T-cell (primary cell): Measurements from ENCODE around the gene NEK10. TPM values are rescaled to one million over a fixed set of nuclear protein-coding genes. Genes with fewer than 3 reads are reported as not detected.

Experiments
- ATAC-seq, 4 experiments: fragments of 200-7000 bp in 3 of 4; fragments of 150-1000 bp in 1 of 4; cut with Tn5 transposase; replicated peaks in 1 of 4; 1 replicate in 3 of 4; 2 replicates in 1 of 4; pipeline ENCODE4 v1.10.0; 2021; ENCODE audit warnings: moderate library complexity in 3 of 4, mild to moderate bottlenecking in 2 of 4, moderate number of reproducible peaks in 1 of 4
- CTCF ChIA-PET, 2 donors: fragments of 300-600 bp; sonication (Branson Sonifier 250); formaldehyde crosslinking; loops; one replicate each; lab custom pipeline; 2022; ENCODE audit warnings: antibody characterized with exemption in 2 of 2; lab: Charles Lee
- POLR2A ChIA-PET, 2 donors: fragments of 300-600 bp; sonication (Branson Sonifier 250); formaldehyde crosslinking; loops; one replicate each; lab custom pipeline; 2022; ENCODE audit warnings: antibody characterized with exemption in 2 of 2; lab: Charles Lee
- DNase-seq, 35 experiments: peaks; one replicate each; pipeline versions ENCODE4 v3.0.0 to v3.0.0-alpha.2; 2013 to 2023
- H3K27ac ChIP-seq: one replicate; pipeline ENCODE4 v1.5.1; 2013; ENCODE audit warnings: low read length
- H3K27me3 ChIP-seq, 2 experiments: replicated peaks in 1 of 2; 1 replicate in 1 of 2; 2 replicates in 1 of 2; pipeline versions ENCODE4 v1.6.1 to v1.7.0; 2013; ENCODE audit warnings: low read length in 1 of 2, mixed read lengths in 1 of 2; ENCODE audit not compliant: control insufficient read depth in 2 of 2, insufficient read depth in 2 of 2; ENCODE audit errors: extremely low read depth in 1 of 2
- H3K36me3 ChIP-seq, 2 donors: 1 replicate in 1 of 2; 2 replicates in 1 of 2; pipeline versions ENCODE4 v1.6.1 to v1.7.0; 2013; ENCODE audit warnings: low read length in 1 of 2; ENCODE audit not compliant: control insufficient read depth in 2 of 2, insufficient read depth in 1 of 2; ENCODE audit errors: extremely low read depth in 1 of 2
- H3K4me1 ChIP-seq, 2 experiments: 1 replicate in 1 of 2; 2 replicates in 1 of 2; pipeline versions ENCODE4 v1.6.1 to v1.7.0; 2013; ENCODE audit warnings: low read length in 2 of 2, mixed read lengths in 1 of 2; ENCODE audit not compliant: insufficient read depth in 2 of 2, control insufficient read depth in 1 of 2; ENCODE audit errors: extremely low read depth in 1 of 2
- H3K4me3 ChIP-seq, 2 donors: 1 replicate in 1 of 2; 2 replicates in 1 of 2; pipeline versions ENCODE4 v1.5.1 to v1.7.0; 2013; ENCODE audit warnings: mild to moderate bottlenecking in 2 of 2, low read length in 1 of 2, moderate library complexity in 1 of 2; ENCODE audit not compliant: control insufficient read depth in 1 of 2; ENCODE audit errors: extremely low read depth in 1 of 2
- H3K9me3 ChIP-seq: 2 replicates; pipeline ENCODE4 v1.7.0; 2013
- H3K27ac Mint-ChIP-seq, 2 donors: one replicate each; pipeline ENCODE4 v1.8.0; 2020 to 2021; ENCODE audit warnings: mild to moderate bottlenecking in 2 of 2, mixed read lengths in 2 of 2
- H3K27me3 Mint-ChIP-seq, 2 donors: one replicate each; pipeline ENCODE4 v1.8.0; 2021 to 2022; ENCODE audit warnings: mixed read lengths in 2 of 2
- H3K36me3 Mint-ChIP-seq: one replicate; pipeline ENCODE4 v1.8.0; 2021; ENCODE audit warnings: mixed read lengths
- H3K4me1 Mint-ChIP-seq, 3 donors: one replicate each; pipeline ENCODE4 v1.8.0; 2020 to 2022; ENCODE audit warnings: mixed read lengths in 3 of 3, mild to moderate bottlenecking in 1 of 3
- H3K4me3 Mint-ChIP-seq, 3 donors: one replicate each; pipeline ENCODE4 v1.8.0; 2020 to 2022; ENCODE audit warnings: mild to moderate bottlenecking in 3 of 3, mixed read lengths in 3 of 3, moderate library complexity in 3 of 3
- H3K9me3 Mint-ChIP-seq, 3 donors: one replicate each; pipeline ENCODE4 v1.8.0; 2020 to 2022; ENCODE audit warnings: mixed read lengths in 3 of 3
- WGBS: methylation state at CpG from one replicate; pipeline ENCODE4 v1.1.5; 2013; ENCODE audit warnings: missing lambda C conversion rate; ENCODE audit not compliant: insufficient coverage; 5-methylcytosine and 5-hydroxymethylcytosine counted together
- total RNA-seq, 35 experiments: library from RNA in 6 of 35; stranded (reverse) in 6 of 35; fragments of 120-200 nt in 1 of 35; gene quantifications; one replicate each; pipeline versions ENCODE4 v1.2.1 to v1.2.4 and lab custom pipeline; 2013 to 2026

NEK10 gene
- total RNA-seq, 5 donors from 2014 or later (not counting 1 experiment from before 2014, with no cell fraction given), result 0.73 to 2.2 (median 1.2) TPM

- Mint-ChIP-seq H3K9me3 (no peaks in the 10 kb centered on the region), H3K4me1 (no peaks in the 10 kb centered on the region), H3K27ac (no peak overlapping the region), H3K27me3 (peaks cover 2 to 9% of the 10 kb centered on the region in 2 donors), H3K4me3 (no peak overlapping the region), H3K36me3 (no peaks in the 10 kb centered on the region)
- ChIA-PET POLR2A (no interaction called here), CTCF (no interaction called here)
- ATAC-seq (no peak), DNase-seq (no peak)
- Histone ChIP-seq H3K4me1 (no peaks in the 10 kb centered on the region), H3K4me3 (no peak overlapping the region), H3K9me3 (no peaks in the 10 kb centered on the region), H3K36me3 (no peaks in the 10 kb centered on the region), H3K27me3 (no peaks in the 10 kb centered on the region), H3K27ac (no peak overlapping the region)
- WGBS, result 0% methylated on average over 1 of the region's 2 CpGs
Observed at GRCh38 chr3:27095553-27096222, 273.5 kb downstream of the NEK10 start.

- peaks cover 2 to 9% of the 10 kb centered on the region in 2 donors for H3K27me3 Mint-ChIP-seq
- H3K27ac ChIP-seq, result no peak overlapping the region
- no peak overlapping the region for H3K4me3 ChIP-seq
- no peaks in the 10 kb centered on the region for H3K27me3 ChIP-seq
- WGBS, result no CpG with 5 or more reads among the region's 4 CpGs
- H3K36me3 Mint-ChIP-seq, result no peaks in the 10 kb centered on the region
- no peak overlapping the region for H3K4me3 Mint-ChIP-seq
- no peaks in the 10 kb centered on the region for H3K4me1 Mint-ChIP-seq
- H3K9me3 ChIP-seq, result no peaks in the 10 kb centered on the region
- no peak for DNase-seq
- H3K27ac Mint-ChIP-seq, result no peak overlapping the region
- H3K4me1 ChIP-seq, result no peaks in the 10 kb centered on the region
- POLR2A ChIA-PET, result no interaction called here
- no peak for ATAC-seq
- H3K36me3 ChIP-seq, result no peaks in the 10 kb centered on the region
- H3K9me3 Mint-ChIP-seq, result no peaks in the 10 kb centered on the region
- CTCF ChIA-PET, result no interaction called here
Observed at GRCh38 chr3:27094721-27095120, 274.5 kb downstream of the NEK10 start.

GRCh38 chr3:27093771-27094170 is 275.4 kb downstream of the NEK10 start:
- POLR2A ChIA-PET, result interaction anchor here in 1 of 2 donors (0.6 kb wide), 1 partner anchor 1524 kb away, joined by 5 read pairs; no protein-coding TSS in a partner anchor
- no peak for ATAC-seq
- H3K4me1 Mint-ChIP-seq, result no peaks in the 10 kb centered on the region
- peaks cover 2 to 9% of the 10 kb centered on the region in 2 donors for H3K27me3 Mint-ChIP-seq
- no peaks in the 10 kb centered on the region for H3K36me3 ChIP-seq
- CTCF ChIA-PET, result no interaction called here
- no peak for DNase-seq
- H3K27ac ChIP-seq, result no peak overlapping the region
- no peak overlapping the region for H3K4me3 Mint-ChIP-seq
- H3K27me3 ChIP-seq, result no peaks in the 10 kb centered on the region
- H3K4me3 ChIP-seq, result no peak overlapping the region
- no CpG with 5 or more reads among the region's 2 CpGs for WGBS
- no peak overlapping the region for H3K27ac Mint-ChIP-seq
- no peaks in the 10 kb centered on the region for H3K36me3 Mint-ChIP-seq
- no peaks in the 10 kb centered on the region for H3K9me3 ChIP-seq
- H3K4me1 ChIP-seq, result no peaks in the 10 kb centered on the region
- no peaks in the 10 kb centered on the region for H3K9me3 Mint-ChIP-seq

- no peak for DNase-seq
- no peak for ATAC-seq
- Mint-ChIP-seq H3K4me1 (no peaks in the 10 kb centered on the region), H3K36me3 (no peaks in the 10 kb centered on the region), H3K27ac (no peak overlapping the region), H3K4me3 (no peak overlapping the region), H3K9me3 (no peaks in the 10 kb centered on the region), H3K27me3 (peaks cover 0 to 9% of the 10 kb centered on the region in 2 donors)
- Histone ChIP-seq H3K4me1 (no peaks in the 10 kb centered on the region), H3K27ac (no peak overlapping the region), H3K9me3 (no peaks in the 10 kb centered on the region), H3K36me3 (no peaks in the 10 kb centered on the region), H3K27me3 (no peaks in the 10 kb centered on the region), H3K4me3 (no peak overlapping the region)
- ChIA-PET POLR2A (no interaction called here), CTCF (no interaction called here)
- WGBS, result 98% methylated on average over 4 of the region's 6 CpGs
Observed at GRCh38 chr3:27090275-27091041, 278.7 kb downstream of the NEK10 start.

GRCh38 chr3:27089645-27090044 is 279.5 kb downstream of the NEK10 start:
- WGBS, result no CpG with 5 or more reads among the region's 1 CpG
- Histone ChIP-seq H3K27me3 (no peaks in the 10 kb centered on the region), H3K9me3 (no peaks in the 10 kb centered on the region), H3K36me3 (no peaks in the 10 kb centered on the region), H3K4me3 (no peak overlapping the region), H3K4me1 (no peaks in the 10 kb centered on the region), H3K27ac (no peak overlapping the region)
- no peak overlapping the region for H3K4me3 Mint-ChIP-seq
- ATAC-seq (no peak), DNase-seq (no peak)
- no peaks in the 10 kb centered on the region for H3K4me1 Mint-ChIP-seq
- H3K36me3 Mint-ChIP-seq, result no peaks in the 10 kb centered on the region
- peaks cover 0 to 12% of the 10 kb centered on the region in 2 donors for H3K27me3 Mint-ChIP-seq
- H3K9me3 Mint-ChIP-seq, result no peaks in the 10 kb centered on the region
- ChIA-PET CTCF (no interaction called here), POLR2A (no interaction called here)
- H3K27ac Mint-ChIP-seq, result no peak overlapping the region

- Histone ChIP-seq H3K4me1 (no peaks in the 10 kb centered on the region), H3K36me3 (no peaks in the 10 kb centered on the region), H3K4me3 (no peak overlapping the region), H3K27me3 (no peaks in the 10 kb centered on the region), H3K9me3 (no peaks in the 10 kb centered on the region), H3K27ac (no peak overlapping the region)
- no peaks in the 10 kb centered on the region for H3K9me3 Mint-ChIP-seq
- no peak overlapping the region for H3K27ac Mint-ChIP-seq
- H3K27me3 Mint-ChIP-seq, result peaks cover 0 to 12% of the 10 kb centered on the region in 2 donors
- 45% methylated on average over 1 of the region's 2 CpGs for WGBS
- H3K4me1 Mint-ChIP-seq, result no peaks in the 10 kb centered on the region
- H3K4me3 Mint-ChIP-seq, result no peak overlapping the region
- CTCF ChIA-PET, result no interaction called here
- POLR2A ChIA-PET, result no interaction called here
- no peaks in the 10 kb centered on the region for H3K36me3 Mint-ChIP-seq
- ATAC-seq (no peak), DNase-seq (no peak)
Observed at GRCh38 chr3:27089068-27089467, 280.1 kb downstream of the NEK10 start.
